Mucosa of rectum (tissue), 2 donors: ENCODE results near the gene LY6G6D.

Experiments
- H3K27ac ChIP-seq, 2 donors: one replicate each; pipeline ENCODE4 v1.7.0; 2013; ENCODE audit warnings: inconsistent platforms in 2 of 2, low read depth in 2 of 2, low read length in 2 of 2
- H3K27me3 ChIP-seq, 2 donors: one replicate each; pipeline ENCODE4 v1.7.0; 2013; ENCODE audit warnings: low read length in 2 of 2; ENCODE audit not compliant: control insufficient read depth in 2 of 2, insufficient read depth in 2 of 2
- H3K36me3 ChIP-seq, 2 donors: one replicate each; pipeline ENCODE4 v1.7.0; 2013; ENCODE audit warnings: low read length in 2 of 2; ENCODE audit not compliant: control insufficient read depth in 2 of 2, insufficient read depth in 2 of 2
- H3K4me1 ChIP-seq, 2 donors: one replicate each; pipeline ENCODE4 v1.7.0; 2013; ENCODE audit warnings: low read length in 2 of 2, mild to moderate bottlenecking in 1 of 2; ENCODE audit not compliant: control insufficient read depth in 2 of 2, insufficient read depth in 2 of 2
- H3K4me3 ChIP-seq, 2 donors: one replicate each; pipeline ENCODE4 v1.7.0; 2013; ENCODE audit warnings: low read length in 2 of 2
- H3K9ac ChIP-seq, 2 donors: one replicate each; pipeline ENCODE4 v1.7.0; 2013; ENCODE audit warnings: low read length in 2 of 2, low read depth in 1 of 2, mild to moderate bottlenecking in 1 of 2
- H3K9me3 ChIP-seq, 2 donors: one replicate each; pipeline ENCODE4 v1.7.0; 2013; ENCODE audit warnings: low read length in 2 of 2; ENCODE audit not compliant: control insufficient read depth in 2 of 2
- donor health status: healthy.
- donor health status: Normal muscosa, but diverticular disease.

LY6G6D gene

GRCh38 chr6:31736021-31736767, 21.0 kb downstream of the LY6G6D start, which contains the start of gene CLIC1:
Gene CLIC1 (minus strand): TSS chr6:31736530. CDS start chr6:31736300, 230 bp downstream.
- H3K9ac ChIP-seq: peak within 1 kb of the TSS; percentile 92 to 98
- no peaks in the 10 kb centered on the region for H3K9me3 ChIP-seq
- peak within 1 kb of the TSS; percentile 96 to 97 for H3K27ac ChIP-seq
- H3K4me1 ChIP-seq: peaks cover 44 to 46% of the 10 kb centered on the region in 2 donors
- H3K36me3 ChIP-seq: peaks cover 25 to 27% of the 10 kb centered on the region in 2 donors
- H3K4me3 ChIP-seq: peak within 1 kb of the TSS; percentile 96 to 99
- H3K27me3 ChIP-seq: no peaks in the 10 kb centered on the region

GRCh38 chr6:31736768-31737314, 21.7 kb downstream of the LY6G6D start:
- no peaks in the 10 kb centered on the region for H3K27me3 ChIP-seq
- peak overlapping the region; percentile 92 to 98 for H3K9ac ChIP-seq
- H3K9me3 ChIP-seq: no peaks in the 10 kb centered on the region
- peak overlapping the region; percentile 96 to 99 for H3K4me3 ChIP-seq
- H3K36me3 ChIP-seq: peaks cover 22 to 26% of the 10 kb centered on the region in 2 donors
- peak overlapping the region; percentile 96 to 97 for H3K27ac ChIP-seq
- peaks cover 44 to 46% of the 10 kb centered on the region in 2 donors for H3K4me1 ChIP-seq

- no peaks in the 10 kb centered on the region for H3K27me3 ChIP-seq
- H3K4me3 ChIP-seq: peak overlapping the region; percentile 2 to 87
- peak overlapping the region; percentile 96 to 97 for H3K27ac ChIP-seq
- H3K9me3 ChIP-seq: no peaks in the 10 kb centered on the region
- peak overlapping the region; percentile 54 to 72 for H3K9ac ChIP-seq
- peaks cover 16 to 23% of the 10 kb centered on the region in 2 donors for H3K36me3 ChIP-seq
- H3K4me1 ChIP-seq: peaks cover 44 to 46% of the 10 kb centered on the region in 2 donors
Observed at GRCh38 chr6:31737315-31737990, 22.3 kb downstream of the LY6G6D start.

GRCh38 chr6:31737991-31738979, 23.1 kb downstream of the LY6G6D start:
- H3K9me3 ChIP-seq: no peaks in the 10 kb centered on the region
- peaks cover 11 to 23% of the 10 kb centered on the region in 2 donors for H3K36me3 ChIP-seq
- H3K27me3 ChIP-seq: no peaks in the 10 kb centered on the region
- H3K9ac ChIP-seq: peak overlapping the region; percentile 54 to 72
- H3K27ac ChIP-seq: peak overlapping the region; percentile 96 to 97
- H3K4me1 ChIP-seq: peaks cover 44 to 46% of the 10 kb centered on the region in 2 donors
- H3K4me3 ChIP-seq: peak overlapping the region; percentile 2 to 87

- Histone ChIP-seq H3K27me3 (no peaks in the 10 kb centered on the region), H3K36me3 (peaks cover 0 to 18% of the 10 kb centered on the region in 2 donors), H3K4me1 (peaks cover 30 to 33% of the 10 kb centered on the region in 2 donors), H3K9ac (peak within 1 kb of the TSS; percentile 85 to 89), H3K27ac (peak within 1 kb of the TSS; percentile 96 to 97), H3K4me3 (peak within 1 kb of the TSS; percentile 81 to 87), H3K9me3 (no peaks in the 10 kb centered on the region)
Observed at GRCh38 chr6:31739639-31740396, 24.7 kb downstream of the LY6G6D start, which contains the start of gene MSH5. Gene MSH5 (plus strand): TSS chr6:31740005. CDS start chr6:31740467, 462 bp downstream.

- H3K4me1 ChIP-seq: peaks cover 30 to 33% of the 10 kb centered on the region in 2 donors
- H3K36me3 ChIP-seq: peaks cover 0 to 18% of the 10 kb centered on the region in 2 donors
- no peaks in the 10 kb centered on the region for H3K27me3 ChIP-seq
- H3K9me3 ChIP-seq: no peaks in the 10 kb centered on the region
- peak overlapping the region; percentile 81 to 87 for H3K4me3 ChIP-seq
- H3K27ac ChIP-seq: peak overlapping the region; percentile 90 to 97
- peak overlapping the region; percentile 85 to 89 for H3K9ac ChIP-seq
Observed at GRCh38 chr6:31740397-31741223, 25.5 kb downstream of the LY6G6D start.

- no peaks in the 10 kb centered on the region for H3K27me3 ChIP-seq
- no peak overlapping the region for H3K27ac ChIP-seq
- H3K9ac ChIP-seq: no peak overlapping the region
- no peaks in the 10 kb centered on the region for H3K9me3 ChIP-seq
- H3K4me1 ChIP-seq: peaks cover 28 to 29% of the 10 kb centered on the region in 2 donors
- no peak overlapping the region for H3K4me3 ChIP-seq
- peaks cover 0 to 18% of the 10 kb centered on the region in 2 donors for H3K36me3 ChIP-seq
Observed at GRCh38 chr6:31741815-31742214, 26.7 kb downstream of the LY6G6D start.

- peaks cover 19 to 20% of the 10 kb centered on the region in 2 donors for H3K4me1 ChIP-seq
- no peak overlapping the region for H3K9ac ChIP-seq
- no peak overlapping the region for H3K27ac ChIP-seq
- no peak overlapping the region for H3K4me3 ChIP-seq
- no peaks in the 10 kb centered on the region for H3K27me3 ChIP-seq
- no peaks in the 10 kb centered on the region for H3K9me3 ChIP-seq
- H3K36me3 ChIP-seq: peaks cover 0 to 24% of the 10 kb centered on the region in 2 donors
Observed at GRCh38 chr6:31742894-31743293, 27.7 kb downstream of the LY6G6D start.
